ENCODE results near the gene TOX2. TPM values are rescaled to one million over a fixed set of nuclear protein-coding genes. Genes with fewer than 3 reads are reported as not detected.
A peak's percentile ranks its signal among the peaks of the same experiment; 100 is the strongest.

TOX2 gene
- total RNA-seq, 4 donors from 2014 or later: 0.20 to 0.42 TPM; not detected in 2

GRCh38 chr20:44075950-44076232 is 161.2 kb downstream of the TOX2 start:
- H3K27me3 ChIP-seq: no peaks in the 10 kb centered on the region
- no peak for DNase-seq
- no peaks in the 10 kb centered on the region for H3K9me3 ChIP-seq
- no peaks in the 10 kb centered on the region for H3K36me3 ChIP-seq
- H3K4me1 ChIP-seq: no peaks in the 10 kb centered on the region
- in situ Hi-C loops (cut with MboI; ENCODE audit: low sequenced_read_pairs in 4 of 4) (loop anchor here (5.0 to 25.0 kb wide), 4 partner anchors 321 to 639 kb away; no protein-coding TSS in a partner anchor), intact Hi-C loops (cut with DNase I; ENCODE audit: low total_unique reads) (no loop called here)
- H3K4me3 ChIP-seq: no peak overlapping the region
- no peak for ATAC-seq
- no peak for TF ChIP-seq POLR2A (IDR thresholded peaks at IDR 0.05)
- TF ChIP-seq CTCF (IDR thresholded peaks at IDR 0.05 in 4 of 5, conservative IDR thresholded peaks at IDR 0.05 in 1 of 5): no peak
- H3K27ac ChIP-seq: no peak overlapping the region

GRCh38 chr20:44079291-44079690 is 164.6 kb downstream of the TOX2 start:
- intact Hi-C loops (cut with DNase I; ENCODE audit: low total_unique reads): no loop called here
- in situ Hi-C loops (cut with MboI; ENCODE audit: low sequenced_read_pairs in 4 of 4): loop anchor here (5.0 to 25.0 kb wide), 4 partner anchors 324 to 642 kb away; no protein-coding TSS in a partner anchor

GRCh38 chr20:44080064-44080463 is 165.4 kb downstream of the TOX2 start:
- H3K4me3 ChIP-seq: no peak overlapping the region
- no peak for TF ChIP-seq POLR2A (IDR thresholded peaks at IDR 0.05)
- TF ChIP-seq CTCF (IDR thresholded peaks at IDR 0.05 in 4 of 5, conservative IDR thresholded peaks at IDR 0.05 in 1 of 5): no peak
- H3K9me3 ChIP-seq: no peaks in the 10 kb centered on the region
- H3K36me3 ChIP-seq: no peaks in the 10 kb centered on the region
- ATAC-seq (no peak), DNase-seq (peak in 1 of 2 donors; percentile 4)
- H3K27ac ChIP-seq: no peak overlapping the region
- intact Hi-C loops (cut with DNase I; ENCODE audit: low total_unique reads) (loop anchor here (1.0 to 2.0 kb wide), 3 partner anchors 331 to 631 kb away; no protein-coding TSS in a partner anchor), in situ Hi-C loops (cut with MboI; ENCODE audit: low sequenced_read_pairs in 4 of 4) (loop anchor here in 3 of 4 donors (5.0 to 25.0 kb wide), 3 partner anchors 328 to 643 kb away; no protein-coding TSS in a partner anchor)
- H3K27me3 ChIP-seq: no peaks in the 10 kb centered on the region
- peaks cover 12 to 16% of the 10 kb centered on the region in 2 donors for H3K4me1 ChIP-seq

More at GRCh38 chr20:44079291-44079690, 164.6 kb downstream of the TOX2 start:
- no peak for TF ChIP-seq POLR2A (IDR thresholded peaks at IDR 0.05)
- TF ChIP-seq CTCF (IDR thresholded peaks at IDR 0.05 in 4 of 5, conservative IDR thresholded peaks at IDR 0.05 in 1 of 5): no peak
- no peaks in the 10 kb centered on the region for H3K36me3 ChIP-seq
- H3K27me3 ChIP-seq: no peaks in the 10 kb centered on the region
- H3K9me3 ChIP-seq: no peaks in the 10 kb centered on the region
- H3K27ac ChIP-seq: no peak overlapping the region
- H3K4me1 ChIP-seq: peaks cover 12 to 16% of the 10 kb centered on the region in 2 donors
- DNase-seq (peak in 1 of 2 donors; percentile 5), ATAC-seq (no peak)
- H3K4me3 ChIP-seq: no peak overlapping the region

GRCh38 chr20:44080646-44081267 is 166.1 kb downstream of the TOX2 start:
- peak; percentile 59 to 79 for ATAC-seq
- TF ChIP-seq CTCF (IDR thresholded peaks at IDR 0.05 in 4 of 5, conservative IDR thresholded peaks at IDR 0.05 in 1 of 5) (peak; percentile 92 to 97 (median 94)), POLR2A (IDR thresholded peaks at IDR 0.05) (no peak)

More at GRCh38 chr20:44080646-44081267, 166.1 kb downstream of the TOX2 start:
- Histone ChIP-seq H3K36me3 (no peaks in the 10 kb centered on the region), H3K27ac (no peak overlapping the region), H3K27me3 (no peaks in the 10 kb centered on the region), H3K9me3 (no peaks in the 10 kb centered on the region), H3K4me1 (peaks cover 12 to 16% of the 10 kb centered on the region in 2 donors), H3K4me3 (no peak overlapping the region)
- peak; percentile 43 to 57 for DNase-seq
- in situ Hi-C loops (cut with MboI; ENCODE audit: low sequenced_read_pairs in 4 of 4) (loop anchor here in 3 of 4 donors (5.0 to 25.0 kb wide), 3 partner anchors 328 to 643 kb away; no protein-coding TSS in a partner anchor), intact Hi-C loops (cut with DNase I; ENCODE audit: low total_unique reads) (loop anchor here (1.0 to 2.0 kb wide), 3 partner anchors 331 to 632 kb away; no protein-coding TSS in a partner anchor)

All from gastrocnemius medialis (tissue), 4 donors.